Pons (tissue), 1 donor: ENCODE results near the gene CD1B.
"Not testable (repeated sequence)": the region's sequence is repeated elsewhere in the genome, so short reads cannot be mapped to it uniquely, and the experiment has no call there.

Experiments
- DNase-seq: peaks from one replicate; pipeline ENCODE4 v3.0.0-alpha.2; 2016; ENCODE audit warnings: low spot score

Gene CD1B

DNA sequence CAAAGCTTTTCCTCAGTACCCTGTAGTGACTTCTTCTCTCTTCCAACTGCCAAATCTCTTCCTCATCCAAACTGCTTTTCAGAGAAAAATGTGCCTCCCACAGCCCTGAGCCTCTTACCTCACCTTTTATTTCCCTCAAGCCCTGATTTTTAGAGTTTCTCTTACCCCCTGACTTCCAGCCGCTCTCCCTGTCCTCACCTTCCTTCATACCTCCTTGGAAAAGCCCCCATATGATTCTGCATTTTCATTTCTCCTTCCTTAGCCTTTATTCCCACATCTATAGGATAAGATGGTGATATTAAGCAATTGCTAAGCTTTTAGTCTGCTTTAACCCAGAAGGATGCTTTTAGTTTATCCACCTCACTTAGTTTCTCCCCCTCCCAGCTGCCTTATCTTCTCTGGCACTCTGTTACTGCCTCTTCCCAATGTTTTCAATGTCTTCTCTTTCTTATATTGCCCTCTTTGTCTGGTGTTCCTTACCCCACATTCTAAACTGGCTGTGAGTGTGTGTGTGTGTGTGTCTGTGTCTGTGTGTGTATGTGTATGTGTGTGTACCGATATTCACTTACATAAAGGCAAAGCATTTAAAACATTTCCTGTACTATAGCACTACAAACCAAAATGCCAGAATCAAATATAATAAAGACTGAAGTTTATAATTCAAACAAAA lies at the start of gene CD1B:
Gene CD1B (minus strand): TSS at position 51 of the 670 bp plus-strand sequence. CDS start 108 bp downstream, outside the sequence.
- no peak for DNase-seq

DNA sequence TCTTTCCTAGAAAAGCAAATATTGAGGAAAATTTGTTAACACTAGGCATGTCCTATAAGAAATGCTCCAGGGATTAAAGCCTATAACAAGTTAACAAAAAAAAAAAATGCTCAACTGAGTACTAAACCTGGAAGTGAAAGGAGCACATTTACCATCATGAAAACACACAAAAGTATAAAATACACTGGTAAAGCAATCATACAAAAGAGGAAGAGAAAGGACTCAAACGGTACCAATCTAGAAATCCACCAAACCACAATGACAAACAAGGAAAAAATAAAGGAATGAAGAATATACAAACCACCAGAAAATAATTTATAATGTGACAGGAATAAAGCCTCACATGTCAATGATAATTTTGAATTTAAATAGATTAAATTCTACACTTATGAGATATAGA lies 43.5 kb upstream of the CD1B start:
- no peak for DNase-seq

DNA sequence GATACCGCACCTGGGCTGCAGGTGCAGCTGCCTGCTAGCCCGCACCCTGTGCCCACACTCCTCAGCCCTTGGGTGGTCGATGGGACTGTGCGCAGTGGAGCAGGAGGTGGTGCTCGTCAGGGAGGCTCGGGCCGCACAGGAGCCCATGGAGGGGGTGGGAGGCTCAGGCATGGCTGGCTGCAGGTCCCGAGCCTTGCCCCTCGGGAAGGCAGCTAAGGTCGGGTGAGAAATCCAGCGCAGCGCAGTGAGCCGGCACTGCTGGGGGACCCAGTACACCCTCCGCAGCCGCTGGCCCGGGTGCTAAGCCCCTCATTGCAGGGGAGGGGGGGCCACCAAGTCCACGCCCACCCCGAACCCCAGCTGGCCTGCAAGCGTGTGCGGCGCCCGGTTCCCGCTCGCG lies 42.8 kb upstream of the CD1B start:
- not testable (repeated sequence) for DNase-seq

DNA sequence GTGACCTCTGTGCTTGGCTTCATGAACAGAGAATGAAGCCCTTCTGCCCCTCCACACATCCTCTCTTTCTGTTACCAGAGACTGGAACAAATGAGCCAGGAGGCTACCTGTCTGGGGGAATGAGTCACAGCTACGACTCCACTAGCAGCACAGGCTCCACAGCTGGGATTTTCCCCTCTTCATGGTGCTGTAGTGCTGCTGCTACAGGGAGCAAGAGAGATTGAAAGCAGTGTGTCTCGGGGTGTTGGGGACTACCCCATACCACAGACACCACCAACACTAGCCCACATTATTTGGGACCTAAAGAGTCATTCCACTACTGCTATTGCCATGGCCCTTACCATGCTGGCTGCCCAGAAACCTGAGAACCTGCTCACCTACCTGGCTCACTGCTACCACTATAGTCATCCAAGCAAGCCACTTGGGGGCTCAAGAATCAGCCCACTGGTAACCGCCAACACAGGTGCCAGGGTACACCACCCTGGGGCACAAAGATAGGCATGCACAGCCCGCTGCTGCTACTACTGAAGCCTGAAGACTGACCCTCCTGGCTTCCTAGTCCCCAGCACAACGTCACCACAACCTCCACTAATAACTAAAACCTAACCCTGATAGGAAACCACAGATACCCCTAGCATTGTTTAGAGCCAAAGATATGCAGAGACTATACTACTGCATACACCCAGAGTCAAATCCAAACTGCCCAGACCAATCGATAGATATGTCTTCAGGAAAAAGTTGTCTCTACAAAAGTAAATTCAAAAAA lies 40.0 kb upstream of the CD1B start:
- no peak for DNase-seq

DNA sequence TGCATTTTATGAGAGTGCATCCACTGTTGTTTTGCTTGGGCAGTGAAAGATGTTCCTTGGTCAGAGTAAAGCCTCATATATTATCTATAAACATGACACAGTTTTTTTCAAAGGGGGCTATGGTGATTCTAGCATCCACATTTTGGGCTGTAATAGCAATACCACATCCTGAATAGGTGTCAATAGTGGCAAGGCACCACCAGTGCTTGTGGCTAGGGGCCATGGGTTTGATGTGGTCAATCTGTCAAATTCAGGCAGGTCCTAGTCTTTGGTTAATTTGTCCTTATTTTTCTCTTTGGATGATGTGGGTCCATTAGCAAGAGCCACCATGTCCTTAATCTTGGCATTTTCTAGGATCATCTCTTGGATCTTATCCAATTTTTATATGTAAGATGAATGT lies 35.5 kb upstream of the CD1B start:
- DNase-seq: no peak

DNA sequence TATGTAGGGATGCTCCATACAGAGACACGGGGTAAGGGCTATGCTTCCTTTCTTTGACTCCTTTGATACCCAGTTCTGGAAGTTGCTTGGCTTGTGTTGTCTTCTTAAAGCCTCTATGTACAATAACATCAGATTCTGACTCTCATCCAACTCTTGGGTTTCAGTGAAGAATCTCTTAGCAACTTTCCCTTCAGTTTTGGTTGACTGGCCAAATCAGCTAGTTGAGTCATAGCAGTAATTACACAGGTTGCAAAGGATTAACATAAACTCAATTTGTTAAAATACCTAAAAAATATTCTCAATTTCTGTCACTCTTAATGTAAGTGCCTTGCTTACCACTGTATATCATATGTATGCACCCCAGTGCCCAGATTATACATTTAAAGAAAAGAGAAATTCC lies 31.6 kb upstream of the CD1B start:
- DNase-seq: no peak

DNA sequence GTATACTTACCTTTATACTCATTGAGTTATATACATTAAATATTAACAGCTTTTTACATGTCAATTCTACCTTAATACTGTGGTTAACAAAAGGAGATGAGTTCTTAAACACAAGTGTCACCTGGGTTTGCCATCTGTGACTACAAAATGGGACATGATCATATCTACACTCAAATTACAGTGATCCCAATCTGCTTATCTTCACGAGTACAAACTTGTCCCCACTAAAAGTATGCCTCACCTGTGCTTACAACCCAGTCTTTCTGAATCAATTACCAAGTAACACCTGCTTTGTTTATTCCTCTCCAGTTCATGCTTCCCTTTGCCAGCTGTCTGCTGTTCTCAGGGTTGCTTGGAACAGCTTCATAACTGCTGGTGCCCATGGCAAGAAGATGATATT lies 31.2 kb upstream of the CD1B start:
- DNase-seq: no peak

DNA sequence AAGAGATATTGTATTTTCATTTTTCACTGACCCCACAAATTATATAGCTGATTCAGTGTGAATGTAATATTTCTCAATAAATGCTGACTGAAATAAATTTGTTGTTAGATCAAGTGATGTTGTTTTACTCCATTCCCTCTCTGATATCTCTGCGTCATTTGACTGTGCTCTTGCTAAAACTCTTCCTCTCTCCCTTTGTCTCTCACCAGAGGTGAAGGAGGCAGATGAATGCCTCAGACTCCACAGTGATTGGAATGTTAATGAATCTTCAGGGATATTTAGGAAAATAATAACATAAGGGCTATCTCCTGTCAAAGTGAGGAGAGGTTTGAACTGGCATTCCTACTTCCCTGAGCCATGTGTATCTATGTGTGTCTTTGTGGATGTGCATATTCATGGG lies 26.1 kb upstream of the CD1B start:
- DNase-seq: no peak

DNA sequence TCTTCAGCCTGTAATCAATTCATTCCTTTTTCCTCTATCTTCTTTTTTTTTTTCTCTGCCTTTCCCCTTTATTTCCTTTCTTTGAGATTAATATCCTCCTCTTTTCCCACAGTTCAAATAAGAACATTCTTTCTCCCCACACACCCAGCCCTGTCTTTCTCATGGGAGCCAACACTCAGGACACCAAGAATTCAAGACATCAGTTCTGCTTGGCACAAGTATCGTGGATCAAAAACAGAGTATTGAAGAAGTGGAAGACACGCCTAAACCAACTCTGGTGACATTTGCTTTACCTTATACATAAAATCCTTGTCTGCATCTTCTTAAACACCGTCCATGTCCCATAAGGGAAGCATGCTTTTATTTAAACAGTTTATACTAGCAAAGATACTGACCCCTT lies 25.3 kb upstream of the CD1B start:
- no peak for DNase-seq

DNA sequence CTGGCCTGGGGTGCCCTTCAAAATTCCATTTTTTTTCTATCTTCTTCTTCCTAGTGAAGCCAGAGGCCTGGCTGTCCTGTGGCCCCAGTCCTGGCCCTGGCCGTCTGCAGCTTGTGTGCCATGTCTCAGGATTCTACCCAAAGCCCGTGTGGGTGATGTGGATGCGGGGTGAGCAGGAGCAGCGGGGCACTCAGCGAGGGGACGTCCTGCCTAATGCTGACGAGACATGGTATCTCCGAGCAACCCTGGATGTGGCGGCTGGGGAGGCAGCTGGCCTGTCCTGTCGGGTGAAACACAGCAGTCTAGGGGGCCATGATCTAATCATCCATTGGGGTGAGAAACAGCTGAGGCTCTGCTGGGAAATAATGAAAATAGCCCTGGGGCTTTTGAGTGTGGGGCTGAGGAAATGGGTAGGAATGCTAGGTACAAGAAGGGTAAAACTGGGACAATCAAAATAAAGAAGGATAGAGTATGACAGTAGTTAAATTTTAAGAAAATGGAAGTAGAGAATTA lies 24.5 kb upstream of the CD1B start:
- DNase-seq: no peak

DNA sequence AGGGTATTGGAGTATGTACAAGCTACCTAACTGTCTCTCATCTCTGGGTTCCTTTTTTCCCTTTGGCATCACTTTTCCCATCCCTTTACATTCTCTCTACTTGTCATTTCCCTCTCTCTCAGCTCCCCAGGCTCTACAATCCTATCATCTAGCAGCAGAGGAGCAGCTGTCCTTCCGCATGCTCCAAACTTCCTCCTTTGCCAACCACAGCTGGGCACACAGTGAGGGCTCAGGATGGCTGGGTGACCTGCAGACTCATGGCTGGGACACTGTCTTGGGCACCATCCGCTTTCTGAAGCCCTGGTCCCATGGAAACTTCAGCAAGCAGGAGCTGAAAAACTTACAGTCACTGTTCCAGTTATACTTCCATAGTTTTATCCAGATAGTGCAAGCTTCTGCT lies 22.9 kb upstream of the CD1B start:
- no peak for DNase-seq

DNA sequence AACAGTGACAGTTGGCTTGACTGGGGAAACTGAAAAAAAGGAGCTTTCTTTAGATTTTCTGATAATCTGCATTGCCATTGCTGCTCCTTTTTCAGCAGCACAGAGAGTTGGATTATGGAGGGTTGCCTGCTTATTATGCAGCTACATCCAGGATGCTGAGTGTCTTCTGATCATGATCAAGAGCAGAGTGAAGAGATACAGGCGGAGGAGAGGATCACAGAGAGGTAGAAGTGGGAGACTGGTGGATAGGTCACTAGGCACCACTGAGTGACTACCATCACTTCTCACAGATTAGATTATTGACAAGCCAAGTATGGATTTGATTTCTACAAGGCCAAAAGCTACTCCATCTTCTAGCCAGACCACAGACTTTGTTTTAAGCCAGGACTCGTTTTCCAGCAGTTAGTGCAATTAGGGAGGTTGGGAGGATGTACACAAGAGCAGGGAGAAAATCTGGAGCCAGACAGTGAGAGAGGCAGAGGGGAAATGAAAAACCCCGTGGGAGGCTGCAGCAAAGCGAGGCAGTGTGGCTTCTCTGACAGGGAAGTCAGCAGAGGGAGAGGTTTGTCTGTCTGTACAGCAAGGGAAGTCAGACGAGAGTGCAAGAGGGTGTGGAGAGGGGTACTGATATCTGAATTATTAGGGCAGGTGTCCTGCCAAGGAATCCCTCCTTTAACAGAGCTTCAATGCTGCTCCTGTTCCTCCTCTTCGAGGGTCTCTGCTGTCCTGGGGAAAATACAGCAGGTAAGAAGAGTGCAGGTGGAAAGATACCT lies 22.2 kb upstream of the CD1B start, which contains the start of gene CD1E:
Gene CD1E (plus strand): TSS at position 592 of the 773 bp plus-strand sequence. CDS start 95 bp downstream, at position 687.
- no peak for DNase-seq

DNA sequence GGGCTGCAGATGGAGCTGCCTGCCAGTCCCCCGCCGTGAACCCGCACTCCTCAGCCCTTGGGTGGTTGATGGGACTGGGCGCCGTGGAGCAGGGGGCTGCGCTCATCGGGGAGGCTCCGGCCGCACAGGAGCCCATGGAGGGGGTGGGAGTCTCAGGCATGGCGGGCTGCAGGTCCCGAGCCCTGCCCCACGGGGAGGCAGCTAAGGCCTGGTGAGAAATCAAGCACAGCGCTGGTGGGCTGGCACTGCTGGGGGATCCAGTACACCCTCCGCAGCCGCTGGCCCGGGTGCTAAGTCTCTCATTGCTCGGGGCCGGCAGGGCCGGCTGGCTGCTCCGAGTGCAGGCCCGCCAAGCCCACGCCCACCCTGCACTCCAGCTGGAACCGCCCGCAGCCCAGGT lies 17.6 kb upstream of the CD1B start:
- DNase-seq: not testable (repeated sequence)

DNA sequence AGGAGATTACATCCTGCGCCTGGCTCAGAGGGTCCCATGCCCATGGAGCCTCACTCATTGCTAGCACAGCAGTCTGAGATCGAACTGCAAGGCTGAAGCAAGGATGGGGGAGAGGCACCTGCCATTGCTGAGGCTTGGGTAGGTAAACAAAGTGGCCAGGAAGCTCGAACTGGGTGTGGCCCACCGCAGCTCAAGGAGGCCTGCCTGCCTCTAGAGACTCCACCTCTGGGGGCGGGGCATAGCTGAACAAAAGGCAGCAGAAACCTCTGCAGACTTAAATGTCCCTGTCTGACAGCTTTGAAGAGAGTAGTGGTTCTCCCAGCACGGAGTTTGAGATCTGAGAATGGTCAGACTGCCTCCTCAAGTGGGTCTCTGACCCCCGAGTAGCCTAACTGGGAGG lies 5.1 kb upstream of the CD1B start:
- not testable (repeated sequence) for DNase-seq

DNA sequence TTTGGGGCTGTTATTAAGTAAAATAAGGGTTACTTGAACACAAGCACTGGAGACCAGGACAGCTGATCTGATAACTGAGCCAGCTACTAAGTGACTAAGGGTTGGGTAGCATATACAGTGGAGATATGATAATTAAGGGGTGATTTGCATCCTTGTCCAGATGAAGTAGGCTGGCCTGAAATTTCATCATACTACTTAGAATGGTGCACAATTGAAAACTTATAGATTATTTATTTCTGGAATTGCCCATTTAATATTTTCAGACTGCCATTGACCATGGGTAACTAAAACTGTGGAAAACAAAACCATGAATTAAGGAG lies 3.8 kb upstream of the CD1B start:
- no peak for DNase-seq

DNA sequence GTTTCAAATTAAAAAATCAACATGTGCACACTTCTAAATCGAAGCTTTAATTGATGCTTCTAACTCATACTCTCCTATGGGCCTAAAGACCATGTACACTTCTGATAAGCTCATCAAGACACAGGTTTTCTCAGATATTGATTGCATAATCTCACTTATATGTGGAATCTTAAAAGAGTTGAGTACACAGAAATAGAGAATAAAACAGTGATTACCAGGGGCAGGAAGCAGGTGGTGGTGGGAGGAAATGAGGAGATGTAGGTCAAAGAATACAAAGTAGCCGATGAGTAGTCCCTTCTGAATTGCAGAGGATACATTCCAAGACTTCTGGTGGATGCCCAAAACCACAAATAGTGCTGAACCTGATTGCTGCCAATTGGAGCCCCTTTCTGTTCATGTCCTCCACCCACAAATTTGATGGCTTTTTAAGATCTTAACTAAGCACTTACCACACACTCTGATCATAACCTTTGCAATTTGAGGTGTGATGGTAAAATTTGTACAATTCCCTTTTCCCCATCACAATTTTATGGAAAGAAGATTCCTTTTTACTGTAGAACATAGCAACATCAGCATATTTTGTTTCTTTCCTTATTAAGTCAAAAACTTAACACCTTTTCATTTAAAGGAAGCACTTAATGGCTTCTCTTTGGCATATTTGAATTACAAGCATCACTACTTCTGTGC lies 3.3 kb upstream of the CD1B start:
- DNase-seq: no peak

DNA sequence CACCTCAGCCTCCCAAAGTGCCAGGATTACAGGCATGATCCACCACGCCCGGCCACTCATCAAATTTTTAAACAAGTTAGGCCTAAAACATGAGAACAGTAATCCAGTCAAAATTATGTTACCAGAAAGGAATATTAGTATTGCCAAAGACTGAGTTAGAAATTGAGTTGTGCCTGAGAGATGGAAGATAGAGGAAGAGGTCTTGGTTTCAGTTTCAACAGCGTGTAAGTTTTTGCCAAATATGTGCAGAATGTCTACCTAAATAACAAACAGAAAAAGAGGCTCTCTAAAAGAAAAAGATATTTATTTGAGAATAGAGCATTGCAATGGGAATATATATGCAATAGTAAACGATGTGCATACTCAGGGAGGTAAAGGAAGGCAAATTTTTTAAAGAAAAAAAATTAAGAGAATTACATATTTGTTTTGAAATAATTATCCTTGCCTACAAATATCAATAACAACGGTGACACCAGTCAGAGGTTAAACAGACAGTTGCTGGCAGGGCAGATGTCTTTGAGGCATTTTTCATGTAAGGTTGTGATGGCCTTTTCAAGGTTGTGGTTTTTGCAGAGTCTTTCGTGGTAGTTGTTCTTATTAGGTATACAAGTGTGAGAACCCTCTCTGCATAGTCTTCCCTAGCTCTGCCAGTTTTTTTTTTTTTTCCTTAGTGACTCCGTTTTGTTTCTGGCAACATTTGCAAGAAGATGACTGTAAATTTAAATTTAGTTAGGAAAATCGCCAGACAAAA lies 2.2 kb upstream of the CD1B start:
- DNase-seq: no peak

DNA sequence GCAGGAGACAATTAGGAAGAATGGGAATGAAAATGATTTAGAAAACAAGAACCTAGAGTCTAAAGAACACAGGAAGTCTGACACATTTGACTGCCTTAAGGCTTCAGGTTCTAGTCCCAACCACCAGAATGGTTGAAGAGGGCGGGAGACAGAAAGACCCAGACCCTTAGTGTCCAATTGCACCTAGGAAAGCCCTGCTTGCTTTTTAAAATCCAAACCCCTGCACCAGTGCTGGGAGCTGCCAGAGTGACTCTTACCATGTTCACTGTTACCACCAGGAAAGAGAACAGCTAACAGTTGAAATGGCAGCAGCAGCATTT lies 265 bp downstream of the CD1B start:
- DNase-seq: no peak

DNA sequence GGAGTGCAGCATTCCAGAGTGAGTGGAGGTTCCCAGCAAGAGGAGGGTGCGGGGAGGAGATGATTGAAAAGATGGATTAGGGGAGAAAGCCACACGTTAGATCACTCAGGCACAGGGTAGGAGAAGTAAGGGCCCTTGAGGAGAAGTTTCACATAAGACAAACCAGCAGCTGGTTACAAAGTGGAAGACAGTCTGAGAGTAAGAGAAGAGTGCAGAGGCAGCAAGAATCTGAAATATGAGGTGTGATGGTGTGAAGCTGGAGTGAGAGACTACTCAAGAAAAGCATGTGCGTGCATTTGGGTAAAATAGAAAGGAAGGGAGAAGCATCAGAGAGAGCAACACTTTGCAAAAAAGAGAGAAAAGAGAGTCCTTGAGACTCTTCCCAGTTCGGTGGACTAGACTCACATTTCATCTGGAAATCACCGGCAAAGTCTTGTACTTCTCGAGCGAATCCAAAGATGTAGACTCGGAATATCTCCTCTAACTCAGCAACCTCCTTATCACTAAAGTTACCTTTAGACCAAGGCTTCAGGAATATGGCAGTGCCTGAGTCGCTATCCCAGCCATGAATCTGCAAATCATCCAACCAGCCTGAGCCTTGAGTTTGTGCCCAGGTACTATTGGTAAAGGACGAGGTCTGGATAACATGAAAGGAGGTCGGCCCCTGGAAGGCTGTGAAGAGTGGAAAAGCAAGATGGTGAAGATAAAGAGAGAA lies 783 bp downstream of the CD1B start:
- DNase-seq: no peak

DNA sequence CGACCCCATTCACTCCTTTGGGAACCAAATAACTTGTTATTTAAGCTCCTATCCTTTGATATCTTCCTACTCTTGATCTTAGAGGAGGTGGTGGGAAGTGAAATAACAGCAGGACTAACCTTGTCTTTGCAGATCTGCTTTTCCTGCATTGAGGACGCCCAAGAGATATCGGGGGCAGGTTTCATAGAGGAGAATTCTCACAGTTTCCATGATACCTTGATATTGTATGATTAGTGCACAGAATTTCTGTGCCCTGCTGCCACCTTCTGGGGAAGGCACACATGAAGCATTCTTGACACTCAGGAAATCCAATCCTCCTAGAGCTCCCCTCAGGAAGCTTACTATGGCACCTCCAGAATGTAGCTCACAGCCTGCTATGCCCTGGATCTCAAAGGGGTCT lies 1.6 kb downstream of the CD1B start:
- DNase-seq: no peak

DNA sequence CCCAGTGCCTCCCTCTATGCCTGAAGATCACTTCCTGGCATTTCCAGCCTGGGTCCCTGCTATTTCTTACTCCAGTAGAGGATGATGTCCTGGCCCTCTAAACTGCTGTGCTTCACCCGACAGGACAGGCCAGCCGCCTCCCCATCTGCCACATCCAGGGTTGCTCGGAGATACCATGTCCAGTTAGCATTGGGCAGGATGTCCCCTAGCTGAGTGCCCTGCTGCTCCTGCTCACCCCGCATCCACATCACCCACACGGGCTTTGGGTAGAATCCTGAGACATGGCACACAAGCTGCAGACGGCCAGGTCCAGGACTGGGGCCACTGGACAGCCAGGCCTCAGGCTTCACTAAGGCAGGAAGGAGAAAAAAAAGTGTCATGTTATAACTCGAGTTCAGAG lies 2.0 kb downstream of the CD1B start:
- no peak for DNase-seq
